Activated T-cell treated with anti-CD3 and anti-CD28 coated beads, Interleukin-2, amount 50 U/mL, for 4 hours (primary cell): ENCODE data around the gene PRXL2C. TPM values are rescaled to one million over a fixed set of nuclear protein-coding genes. Genes with fewer than 3 reads are reported as not detected.
"Not testable (repeated sequence)": the region's sequence is repeated elsewhere in the genome, so short reads cannot be mapped to it uniquely, and the experiment has no call there.

Experiments
- ATAC-seq, 2 donors: fragments of 200-7000 bp; cut with Tn5 transposase; one replicate each; pipeline ENCODE4 v1.10.0; 2021
- DNase-seq: peaks from one replicate; pipeline ENCODE4 v3.0.0-alpha.2; 2020
- H3K27me3 Mint-ChIP-seq: one replicate; pipeline ENCODE4 v1.8.0; 2021; ENCODE audit warnings: low read depth, mixed read lengths
- H3K36me3 Mint-ChIP-seq: one replicate; pipeline ENCODE4 v1.8.0; 2022; ENCODE audit warnings: mixed read lengths; ENCODE audit not compliant: insufficient read depth
- H3K4me1 Mint-ChIP-seq: one replicate; pipeline ENCODE4 v1.8.0; 2021; ENCODE audit warnings: low read depth, mixed read lengths
- H3K4me3 Mint-ChIP-seq: one replicate; pipeline ENCODE4 v1.8.0; 2021; ENCODE audit warnings: mild to moderate bottlenecking, moderate library complexity, mixed read lengths
- H3K9me3 Mint-ChIP-seq: one replicate; pipeline ENCODE4 v1.8.0; 2021; ENCODE audit warnings: mixed read lengths
- total RNA-seq, 3 donors: library from RNA; stranded (reverse); gene quantifications; one replicate each; pipeline ENCODE4 v1.2.1, GENCODE V29; 2021

Gene PRXL2C
- total RNA-seq, 3 donors from 2014 or later = 9.0 to 13.4 (median 9.1) TPM

GRCh38 chr9:96663506-96664120 is 8.5 kb upstream of the PRXL2C start:
- H3K36me3 Mint-ChIP-seq = no peaks in the 10 kb centered on the region

GRCh38 chr9:96661711-96662110 is 6.6 kb upstream of the PRXL2C start:
- peaks cover 2% of the 10 kb centered on the region for H3K4me1 Mint-ChIP-seq
- H3K4me3 Mint-ChIP-seq = no peak overlapping the region
- H3K36me3 Mint-ChIP-seq = no peaks in the 10 kb centered on the region
- DNase-seq (no peak), ATAC-seq (no peak)
- H3K27me3 Mint-ChIP-seq = peaks cover 4% of the 10 kb centered on the region
- no peaks in the 10 kb centered on the region for H3K9me3 Mint-ChIP-seq

More at GRCh38 chr9:96663506-96664120, 8.5 kb upstream of the PRXL2C start:
- H3K4me3 Mint-ChIP-seq = no peak overlapping the region
- no peak for ATAC-seq
- no peaks in the 10 kb centered on the region for H3K9me3 Mint-ChIP-seq
- H3K27me3 Mint-ChIP-seq = peaks cover 4% of the 10 kb centered on the region
- H3K4me1 Mint-ChIP-seq = no peaks in the 10 kb centered on the region
- DNase-seq = no peak

GRCh38 chr9:96660692-96661248 is 5.7 kb upstream of the PRXL2C start:
- Mint-ChIP-seq H3K4me3 (no peak overlapping the region), H3K27me3 (peaks cover 3% of the 10 kb centered on the region), H3K36me3 (no peaks in the 10 kb centered on the region), H3K4me1 (peaks cover 5% of the 10 kb centered on the region), H3K9me3 (no peaks in the 10 kb centered on the region)
- DNase-seq = no peak
- ATAC-seq = no peak

- Mint-ChIP-seq H3K9me3 (no peaks in the 10 kb centered on the region), H3K36me3 (peaks cover 8% of the 10 kb centered on the region), H3K27me3 (no peaks in the 10 kb centered on the region), H3K4me3 (peak overlapping the region; percentile 90), H3K4me1 (peaks cover 22% of the 10 kb centered on the region)
- DNase-seq (peak; percentile 55), ATAC-seq (peak; percentile 70 to 72)
Measured at GRCh38 chr9:96654450-96655197, 493 bp downstream of the PRXL2C start.

GRCh38 chr9:96651626-96652025 is 3.5 kb downstream of the PRXL2C start:
- H3K4me3 Mint-ChIP-seq = no peak overlapping the region
- H3K9me3 Mint-ChIP-seq = no peaks in the 10 kb centered on the region
- ATAC-seq (no peak), DNase-seq (no peak)
- peaks cover 20% of the 10 kb centered on the region for H3K4me1 Mint-ChIP-seq
- H3K27me3 Mint-ChIP-seq = no peaks in the 10 kb centered on the region
- peaks cover 14% of the 10 kb centered on the region for H3K36me3 Mint-ChIP-seq

GRCh38 chr9:96649620-96650324 is 5.3 kb downstream of the PRXL2C start:
- Mint-ChIP-seq H3K27me3 (no peaks in the 10 kb centered on the region), H3K4me1 (peaks cover 11% of the 10 kb centered on the region), H3K9me3 (no peaks in the 10 kb centered on the region), H3K36me3 (peaks cover 22% of the 10 kb centered on the region), H3K4me3 (no peak overlapping the region)
- ATAC-seq (no peak), DNase-seq (no peak)

GRCh38 chr9:96646081-96646991 is 8.8 kb downstream of the PRXL2C start:
- Mint-ChIP-seq H3K27me3 (no peaks in the 10 kb centered on the region), H3K4me3 (no peak overlapping the region), H3K9me3 (no peaks in the 10 kb centered on the region), H3K4me1 (no peaks in the 10 kb centered on the region), H3K36me3 (peaks cover 27% of the 10 kb centered on the region)
- DNase-seq (no peak), ATAC-seq (no peak)

GRCh38 chr9:96644137-96644536 is 11.0 kb downstream of the PRXL2C start:
- Mint-ChIP-seq H3K36me3 (peaks cover 17% of the 10 kb centered on the region), H3K4me1 (no peaks in the 10 kb centered on the region), H3K9me3 (no peaks in the 10 kb centered on the region), H3K27me3 (no peaks in the 10 kb centered on the region), H3K4me3 (no peak overlapping the region)
- ATAC-seq (no peak), DNase-seq (no peak)

- Mint-ChIP-seq H3K27me3 (no peaks in the 10 kb centered on the region), H3K4me1 (no peaks in the 10 kb centered on the region), H3K9me3 (no peaks in the 10 kb centered on the region), H3K4me3 (no peak overlapping the region), H3K36me3 (peaks cover 14% of the 10 kb centered on the region)
- DNase-seq = no peak
- no peak for ATAC-seq
Measured at GRCh38 chr9:96641514-96641913, 13.6 kb downstream of the PRXL2C start.

GRCh38 chr9:96638606-96639364 is 16.3 kb downstream of the PRXL2C start:
- no peak overlapping the region for H3K4me3 Mint-ChIP-seq

GRCh38 chr9:96636368-96636767 is 18.7 kb downstream of the PRXL2C start:
- Mint-ChIP-seq H3K9me3 (no peaks in the 10 kb centered on the region), H3K4me3 (no peak overlapping the region), H3K4me1 (no peaks in the 10 kb centered on the region), H3K36me3 (peaks cover 1% of the 10 kb centered on the region), H3K27me3 (peaks cover 6% of the 10 kb centered on the region)
- ATAC-seq (no peak), DNase-seq (no peak)

More at GRCh38 chr9:96638606-96639364, 16.3 kb downstream of the PRXL2C start:
- H3K9me3 Mint-ChIP-seq = no peaks in the 10 kb centered on the region
- no peaks in the 10 kb centered on the region for H3K4me1 Mint-ChIP-seq
- H3K27me3 Mint-ChIP-seq = peaks cover under 1% of the 10 kb centered on the region
- H3K36me3 Mint-ChIP-seq = peaks cover 6% of the 10 kb centered on the region
- no peak for ATAC-seq
- no peak for DNase-seq

GRCh38 chr9:96633579-96633978 is 21.5 kb downstream of the PRXL2C start:
- DNase-seq, ATAC-seq, H3K4me1 Mint-ChIP-seq, H3K4me3 Mint-ChIP-seq, H3K9me3 Mint-ChIP-seq, H3K36me3 Mint-ChIP-seq: not testable (repeated sequence)
- H3K27me3 Mint-ChIP-seq = peaks cover 17% of the 10 kb centered on the region

- H3K36me3 Mint-ChIP-seq = no peaks in the 10 kb centered on the region
- H3K9me3 Mint-ChIP-seq = no peaks in the 10 kb centered on the region
- H3K4me1 Mint-ChIP-seq = no peaks in the 10 kb centered on the region
- no peak overlapping the region for H3K4me3 Mint-ChIP-seq
- ATAC-seq (no peak), DNase-seq (no peak)
- peaks cover 29% of the 10 kb centered on the region for H3K27me3 Mint-ChIP-seq
Measured at GRCh38 chr9:96626912-96627311, 28.2 kb downstream of the PRXL2C start.
